Calu3 (cell line): Measurements from ENCODE around the gene RPS6KA1. TPM values are rescaled to one million over a fixed set of nuclear protein-coding genes. Genes with fewer than 3 reads are reported as not detected.

ENCODE experiments used
- BruUV-seq: library from RNA; stranded (reverse); fragments of 400-500 nt; replicated peaks from 2 replicates; lab custom pipeline; 2021; lab: Mats Ljungman, UMichigan
- CTCF ChIA-PET: fragments of 300-600 bp; sonication (Branson Sonifier 250); formaldehyde crosslinking; loops from one replicate; lab custom pipeline; 2022; ENCODE audit warnings: antibody characterized with exemption; lab: Charles Lee
- DNase-seq: peaks from one replicate; pipeline ENCODE4 v3.0.0; 2022
- H3K27ac Mint-ChIP-seq: one replicate; pipeline ENCODE4 v1.8.0; 2022; ENCODE audit warnings: mixed read lengths; ENCODE audit not compliant: unreplicated experiment
- H3K27me3 Mint-ChIP-seq: one replicate; pipeline ENCODE4 v1.8.0; 2022; ENCODE audit warnings: mixed read lengths; ENCODE audit not compliant: unreplicated experiment
- H3K36me3 Mint-ChIP-seq: one replicate; pipeline ENCODE4 v1.8.0; 2022; ENCODE audit warnings: mild to moderate bottlenecking, moderate library complexity, mixed read lengths; ENCODE audit not compliant: insufficient read depth, unreplicated experiment
- H3K4me1 Mint-ChIP-seq: one replicate; pipeline ENCODE4 v1.8.0; 2022; ENCODE audit warnings: mild to moderate bottlenecking, low read depth, mixed read lengths; ENCODE audit not compliant: unreplicated experiment
- H3K4me3 Mint-ChIP-seq: one replicate; pipeline ENCODE4 v1.8.0; 2022; ENCODE audit warnings: mild to moderate bottlenecking, low read depth, moderate library complexity, mixed read lengths; ENCODE audit not compliant: unreplicated experiment
- H3K9me3 Mint-ChIP-seq: one replicate; pipeline ENCODE4 v1.8.0; 2022; ENCODE audit warnings: low read depth, mixed read lengths; ENCODE audit not compliant: unreplicated experiment
- CTCF ChIP-seq: fragments of 200-600 bp; IDR thresholded peaks from one replicate; pipeline ENCODE4 v1.8.0; 2022; ENCODE audit warnings: antibody characterized with exemption; ENCODE audit not compliant: unreplicated experiment
- intact Hi-C: fragments of 100-400 bp; cut with micrococcal nuclease; formaldehyde crosslinking; loops from one replicate; pipeline ENCODE4 v1.10.0; 2022; ENCODE audit not compliant: unreplicated experiment
- total RNA-seq: library from RNA; stranded (reverse); gene quantifications from 2 replicates; pipeline ENCODE4 v1.2.3, GENCODE V29; 2022

The RPS6KA1 gene
- total RNA-seq, 1 experiment from 2014 or later, result 28.1 TPM

- H3K4me1 Mint-ChIP-seq, result peaks cover 4% of the 10 kb centered on the region
- no TSS peak for BruUV-seq
- intact Hi-C loops, result no loop called here
Observed at GRCh38 chr1:26539722-26540121, 10.2 kb downstream of the RPS6KA1 start.

GRCh38 chr1:26540351-26540750 lies 10.8 kb downstream of the RPS6KA1 start:
- TF ChIP-seq CTCF, result no peak
- H3K9me3 Mint-ChIP-seq, result no peaks in the 10 kb centered on the region
- H3K27me3 Mint-ChIP-seq, result no peaks in the 10 kb centered on the region
- no peak overlapping the region for H3K4me3 Mint-ChIP-seq
- no peak for DNase-seq
- H3K27ac Mint-ChIP-seq, result no peak overlapping the region
- H3K4me1 Mint-ChIP-seq, result no peaks in the 10 kb centered on the region
- CTCF ChIA-PET, result no interaction called here
- intact Hi-C loops, result no loop called here
- H3K36me3 Mint-ChIP-seq, result peaks cover 11% of the 10 kb centered on the region
- BruUV-seq, result no TSS peak

More at GRCh38 chr1:26539722-26540121, 10.2 kb downstream of the RPS6KA1 start:
- Mint-ChIP-seq H3K9me3 (no peaks in the 10 kb centered on the region), H3K4me3 (no peak overlapping the region), H3K36me3 (peaks cover 7% of the 10 kb centered on the region), H3K27ac (no peak overlapping the region), H3K27me3 (no peaks in the 10 kb centered on the region)
- no peak for TF ChIP-seq CTCF
- DNase-seq, result no peak
- CTCF ChIA-PET, result interaction anchor here (0.6 kb wide), 1 partner anchor 343 kb away, joined by 9 read pairs; no protein-coding TSS in a partner anchor

- no TSS peak for BruUV-seq
- H3K4me1 Mint-ChIP-seq, result no peaks in the 10 kb centered on the region
- no peak overlapping the region for H3K27ac Mint-ChIP-seq
- no peak overlapping the region for H3K4me3 Mint-ChIP-seq
- H3K9me3 Mint-ChIP-seq, result no peaks in the 10 kb centered on the region
- no peak for DNase-seq
- no peaks in the 10 kb centered on the region for H3K27me3 Mint-ChIP-seq
- CTCF ChIA-PET, result interaction anchor here (0.7 kb wide), 1 partner anchor 187 kb away, joined by 3 read pairs; no protein-coding TSS in a partner anchor
- no peak for TF ChIP-seq CTCF
- intact Hi-C loops, result no loop called here
- H3K36me3 Mint-ChIP-seq, result peaks cover 11% of the 10 kb centered on the region
Observed at GRCh38 chr1:26541431-26541815, 11.9 kb downstream of the RPS6KA1 start.

- CTCF ChIA-PET, result no interaction called here
- H3K9me3 Mint-ChIP-seq, result no peaks in the 10 kb centered on the region
- H3K27ac Mint-ChIP-seq, result no peak overlapping the region
- intact Hi-C loops, result no loop called here
- peaks cover 12% of the 10 kb centered on the region for H3K36me3 Mint-ChIP-seq
- no peaks in the 10 kb centered on the region for H3K4me1 Mint-ChIP-seq
- no peaks in the 10 kb centered on the region for H3K27me3 Mint-ChIP-seq
- H3K4me3 Mint-ChIP-seq, result no peak overlapping the region
- peak; percentile 45 for DNase-seq
- no TSS peak for BruUV-seq
- no peak for TF ChIP-seq CTCF
Observed at GRCh38 chr1:26541816-26542711, 12.5 kb downstream of the RPS6KA1 start.
